ENCODE measurements around the gene EEFSEC.

DNA sequence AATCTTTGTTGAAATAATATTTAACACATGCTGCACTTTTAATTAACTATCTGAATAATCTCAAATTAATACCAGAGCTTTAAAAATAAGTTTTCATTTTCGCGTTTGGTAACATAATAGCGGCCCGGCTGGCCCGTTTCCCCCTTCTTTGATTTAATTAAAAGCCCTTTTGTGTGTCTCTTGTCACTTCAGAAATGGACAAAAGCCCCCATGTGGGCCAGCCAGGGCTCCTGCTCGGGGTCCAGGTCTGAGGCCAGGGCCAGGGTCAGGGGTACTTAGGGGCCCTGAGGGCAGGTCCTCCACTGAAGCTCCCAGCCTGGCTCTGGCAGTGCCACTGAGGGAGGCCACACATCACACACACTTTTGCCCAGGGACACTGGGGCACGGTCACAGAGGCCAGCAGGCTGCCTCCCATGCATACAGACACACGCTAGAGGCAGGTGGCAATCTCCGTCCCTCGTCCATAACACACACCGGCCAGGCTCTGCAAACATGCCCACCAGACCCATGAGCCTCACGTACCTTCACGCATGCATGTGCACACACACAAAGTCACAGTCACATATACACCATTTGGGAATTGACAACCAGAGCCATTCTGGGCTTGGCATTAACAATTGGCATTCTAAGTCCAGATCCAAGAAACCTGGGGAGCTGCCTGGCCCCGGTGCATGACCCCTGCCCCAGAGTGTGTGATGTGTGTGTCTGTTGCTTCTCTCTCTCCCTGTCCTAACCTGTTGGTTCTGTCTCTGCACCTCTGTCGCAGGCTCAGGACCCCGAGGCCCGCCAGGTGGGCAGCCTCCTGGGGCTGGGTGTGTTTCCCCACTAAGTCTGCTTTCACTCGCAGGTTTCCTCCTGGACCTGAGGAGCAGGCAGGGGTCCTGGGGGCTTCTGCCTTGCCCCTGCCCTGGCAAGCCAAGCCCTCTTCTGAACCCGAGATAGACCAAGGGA lies 274.9 kb downstream of the EEFSEC start:
- no peak for TF ChIP-seq CTCF (IDR thresholded peaks at IDR 0.05)
- TF ChIP-seq EP300 (IDR thresholded peaks at IDR 0.05), result no peak
- no peak for TF ChIP-seq POLR2AphosphoS5 (IDR thresholded peaks at IDR 0.05)
